Parathyroid adenoma (tissue), 2 donors: Measurements from ENCODE around the gene SPRYD3.
"Not testable (repeated sequence)": the region's sequence is repeated elsewhere in the genome, so short reads cannot be mapped to it uniquely, and the experiment has no call there.

ENCODE experiments used
- H2AFZ ChIP-seq: fragments of 300-600 bp; sonication (generic); one replicate; pipeline ENCODE4 v1.7.0; 2017; ENCODE audit warnings: antibody characterized with exemption, mild to moderate bottlenecking
- H3K27ac ChIP-seq: fragments of 300-600 bp; sonication (generic); one replicate; pipeline ENCODE4 v1.7.0; 2017
- H3K27me3 ChIP-seq: fragments of 300-600 bp; sonication (generic); one replicate; pipeline ENCODE4 v1.7.0; 2017; ENCODE audit warnings: low read length; ENCODE audit not compliant: control insufficient read depth, insufficient read depth
- H3K36me3 ChIP-seq: fragments of 300-600 bp; sonication (generic); one replicate; pipeline ENCODE4 v1.7.0; 2017; ENCODE audit warnings: low read length; ENCODE audit not compliant: control insufficient read depth, insufficient read depth
- H3K4me1 ChIP-seq: fragments of 300-600 bp; sonication (generic); one replicate; pipeline ENCODE4 v1.7.0; 2017; ENCODE audit warnings: control low read depth
- H3K4me2 ChIP-seq: fragments of 300-600 bp; sonication (generic); one replicate; pipeline ENCODE4 v1.7.0; 2017; ENCODE audit warnings: low read length
- H3K4me3 ChIP-seq: fragments of 300-600 bp; sonication (generic); one replicate; pipeline ENCODE4 v1.7.0; 2017; ENCODE audit warnings: low read depth, low read length
- H3K79me2 ChIP-seq: fragments of 300-600 bp; sonication (generic); one replicate; pipeline ENCODE4 v1.7.0; 2017; ENCODE audit warnings: control low read depth
- H3K9ac ChIP-seq: fragments of 300-600 bp; sonication (generic); one replicate; pipeline ENCODE4 v1.7.0; 2017; ENCODE audit warnings: mild to moderate bottlenecking
- H3K9me3 ChIP-seq: fragments of 300-600 bp; sonication (generic); one replicate; pipeline ENCODE4 v1.7.0; 2017; ENCODE audit warnings: low read length; ENCODE audit not compliant: control insufficient read depth
- CTCF ChIP-seq: fragments of 300-600 bp; sonication (generic); IDR thresholded peaks from one replicate; pipeline ENCODE4 v1.7.0; 2017; ENCODE audit warnings: antibody characterized with exemption, mild to moderate bottlenecking
- donor health status: primary hyperparathyroidism.

SPRYD3 gene

GRCh38 chr12:53096089-53096741 is 17.0 kb upstream of the SPRYD3 start:
- Histone ChIP-seq H3K4me2 (no peak overlapping the region), H3K36me3 (no peaks in the 10 kb centered on the region), H3K79me2 (no peaks in the 10 kb centered on the region), H3K9me3 (no peaks in the 10 kb centered on the region), H3K9ac (no peak overlapping the region), H2AFZ (no peak overlapping the region), H3K4me1 (peaks cover 14% of the 10 kb centered on the region), H3K27ac (peak overlapping the region; percentile 25), H3K27me3 (no peaks in the 10 kb centered on the region), H3K4me3 (no peak overlapping the region)
- TF ChIP-seq CTCF, result no peak

GRCh38 chr12:53095596-53095895 is 16.4 kb upstream of the SPRYD3 start:
- H3K36me3 ChIP-seq, H3K27ac ChIP-seq, H3K9me3 ChIP-seq, H2AFZ ChIP-seq, H3K79me2 ChIP-seq, H3K27me3 ChIP-seq, H3K4me3 ChIP-seq, H3K4me2 ChIP-seq, H3K9ac ChIP-seq: not testable (repeated sequence)
- peaks cover 14% of the 10 kb centered on the region for H3K4me1 ChIP-seq

- H3K9ac ChIP-seq, H3K79me2 ChIP-seq, H3K36me3 ChIP-seq, H2AFZ ChIP-seq, H3K4me2 ChIP-seq, H3K4me3 ChIP-seq, H3K27ac ChIP-seq, H3K9me3 ChIP-seq, H3K27me3 ChIP-seq: not testable (repeated sequence)
- peaks cover 14% of the 10 kb centered on the region for H3K4me1 ChIP-seq
These were observed 15.8 kb upstream of the SPRYD3 start for GRCh38 chr12:53094796-53095595.

- no peaks in the 10 kb centered on the region for H3K36me3 ChIP-seq
- no peak for TF ChIP-seq CTCF
- no peaks in the 10 kb centered on the region for H3K27me3 ChIP-seq
- H2AFZ ChIP-seq, result no peak overlapping the region
- H3K27ac ChIP-seq, result peak overlapping the region; percentile 11
- H3K4me2 ChIP-seq, result no peak overlapping the region
- H3K4me3 ChIP-seq, result no peak overlapping the region
- H3K9ac ChIP-seq, result no peak overlapping the region
- peaks cover 14% of the 10 kb centered on the region for H3K4me1 ChIP-seq
- H3K9me3 ChIP-seq, result no peaks in the 10 kb centered on the region
- H3K79me2 ChIP-seq, result no peaks in the 10 kb centered on the region
These were observed 15.2 kb upstream of the SPRYD3 start for GRCh38 chr12:53094394-53094787.

- no peak overlapping the region for H3K9ac ChIP-seq
- no peak overlapping the region for H3K4me3 ChIP-seq
- H2AFZ ChIP-seq, result no peak overlapping the region
- H3K27ac ChIP-seq, result peak overlapping the region; percentile 11
- no peak overlapping the region for H3K4me2 ChIP-seq
- H3K9me3 ChIP-seq, result no peaks in the 10 kb centered on the region
- H3K27me3 ChIP-seq, result no peaks in the 10 kb centered on the region
- no peaks in the 10 kb centered on the region for H3K36me3 ChIP-seq
- TF ChIP-seq CTCF, result no peak
- H3K79me2 ChIP-seq, result no peaks in the 10 kb centered on the region
- H3K4me1 ChIP-seq, result peaks cover 10% of the 10 kb centered on the region
These were observed 14.7 kb upstream of the SPRYD3 start for GRCh38 chr12:53093777-53094393.
